HEK293 (cell line): ENCODE results near the gene HDGF.

Source experiments
- CTCF ChIA-PET: fragments of 350-600 bp; formaldehyde crosslinking; extraction: SDS; loops from one replicate; lab custom pipeline; 2021; ENCODE audit warnings: antibody characterized with exemption; lab: Yijun Ruan, JAX
- POLR2A ChIA-PET: fragments of 300-600 bp; formaldehyde crosslinking; extraction: SDS; loops from one replicate; lab custom pipeline; 2020; ENCODE audit warnings: antibody characterized with exemption, inconsistent platforms; lab: Yijun Ruan, JAX
- H3K27ac ChIP-seq: fragments of 200-500 bp; sonication (Bioruptor generic); 2 replicates; pipeline ENCODE4 v1.5.1; 2014; ENCODE audit warnings: low read depth, low read length, control low read depth, inconsistent platforms; ENCODE audit errors: extremely low read depth
- H3K36me3 ChIP-seq, 2 experiments: fragments of 200-500 bp in 1 of 2; sonication (Bioruptor generic) in 1 of 2; 1 replicate in 1 of 2; 2 replicates in 1 of 2; pipeline ENCODE4 v1.5.1; 2014 to 2017; ENCODE audit warnings: inconsistent platforms in 2 of 2, low read length in 2 of 2; ENCODE audit not compliant: control insufficient read depth in 2 of 2, insufficient read depth in 1 of 2
- H3K4me1 ChIP-seq: fragments of 200-500 bp; sonication (Bioruptor generic); 2 replicates; pipeline ENCODE4 v1.5.1; 2014; ENCODE audit warnings: mild to moderate bottlenecking, low read length, inconsistent platforms; ENCODE audit not compliant: control insufficient read depth, insufficient read depth
- H3K4me3 ChIP-seq: 2 replicates; pipeline ENCODE4 v1.5.1; 2011; ENCODE audit warnings: low read depth, mild to moderate bottlenecking, control low read depth, low read length, moderate library complexity
- H3K9me3 ChIP-seq: fragments of 200-500 bp; sonication (Bioruptor generic); 2 replicates; pipeline ENCODE4 v1.5.1; 2014; ENCODE audit warnings: low read depth, low read length, inconsistent platforms; ENCODE audit not compliant: control insufficient read depth, insufficient read depth
- GLIS1 ChIP-seq: fragments of 450-650 bp; formaldehyde crosslinking; IDR thresholded peaks from 2 replicates; pipeline ENCODE4 v1.5.1; 2016; ENCODE audit warnings: missing biosample characterization, missing genetic modification characterization
- IKZF3 ChIP-seq: fragments of 450-650 bp; IDR thresholded peaks from 2 replicates; pipeline ENCODE4 v1.5.0; 2018; ENCODE audit warnings: missing biosample characterization, mild to moderate bottlenecking, missing genetic modification characterization, moderate library complexity
- KLF9 ChIP-seq: fragments of 450-650 bp; formaldehyde crosslinking; IDR thresholded peaks from 2 replicates; pipeline ENCODE4 v1.5.1; 2016; ENCODE audit warnings: missing biosample characterization, missing genetic modification characterization, low read depth
- OSR2 ChIP-seq: fragments of 450-650 bp; formaldehyde crosslinking; IDR thresholded peaks from 2 replicates; pipeline ENCODE4 v1.5.1; 2016; ENCODE audit warnings: missing biosample characterization, missing genetic modification characterization
- PRDM4 ChIP-seq: fragments of 450-650 bp; formaldehyde crosslinking; IDR thresholded peaks from 2 replicates; pipeline ENCODE4 v1.5.1; 2017; ENCODE audit warnings: missing biosample characterization, missing genetic modification characterization
- ZBTB17 ChIP-seq: fragments of 450-650 bp; formaldehyde crosslinking; IDR thresholded peaks from 2 replicates; pipeline ENCODE4 v1.5.1; 2016; ENCODE audit warnings: missing biosample characterization, missing genetic modification characterization
- ZBTB20 ChIP-seq: fragments of 450-650 bp; formaldehyde crosslinking; IDR thresholded peaks from 2 replicates; pipeline ENCODE4 v1.5.1; 2016; ENCODE audit warnings: missing biosample characterization, missing genetic modification characterization
- ZEB2 ChIP-seq: fragments of 450-650 bp; formaldehyde crosslinking; IDR thresholded peaks from 2 replicates; pipeline ENCODE4 v1.5.1; 2016; ENCODE audit warnings: missing biosample characterization, missing genetic modification characterization
- ZFP41 ChIP-seq: fragments of 450-650 bp; formaldehyde crosslinking; IDR thresholded peaks from 2 replicates; pipeline ENCODE4 v1.5.1; 2016; ENCODE audit warnings: missing biosample characterization, missing genetic modification characterization, borderline replicate concordance
- ZIC2 ChIP-seq: fragments of 450-650 bp; formaldehyde crosslinking; IDR thresholded peaks from 2 replicates; pipeline ENCODE4 v1.5.1; 2016; ENCODE audit warnings: missing biosample characterization, missing genetic modification characterization
- ZNF2 ChIP-seq: fragments of 450-650 bp; formaldehyde crosslinking; IDR thresholded peaks from 2 replicates; pipeline ENCODE4 v1.5.1; 2016; ENCODE audit warnings: missing biosample characterization, missing genetic modification characterization
- ZNF24 ChIP-seq: fragments of 450-650 bp; formaldehyde crosslinking; IDR thresholded peaks from 2 replicates; pipeline ENCODE4 v1.5.1; 2016; ENCODE audit warnings: missing biosample characterization, missing genetic modification characterization
- ZNF362 ChIP-seq: fragments of 450-650 bp; formaldehyde crosslinking; IDR thresholded peaks from 2 replicates; pipeline ENCODE4 v1.5.1; 2016; ENCODE audit warnings: missing biosample characterization, missing genetic modification characterization
- ZNF404 ChIP-seq: fragments of 450-650 bp; formaldehyde crosslinking; IDR thresholded peaks from 2 replicates; pipeline ENCODE4 v1.5.1; 2017; ENCODE audit warnings: missing biosample characterization, missing genetic modification characterization
- ZNF426 ChIP-seq: fragments of 450-650 bp; formaldehyde crosslinking; IDR thresholded peaks from 2 replicates; pipeline ENCODE4 v1.5.1; 2017; ENCODE audit warnings: missing biosample characterization, missing genetic modification characterization, mild to moderate bottlenecking, inconsistent platforms, moderate library complexity
- ZNF561 ChIP-seq: fragments of 450-650 bp; IDR thresholded peaks from 2 replicates; pipeline ENCODE4 v1.5.1; 2018; ENCODE audit warnings: missing biosample characterization, missing genetic modification characterization, borderline replicate concordance
- ZNF610 ChIP-seq: fragments of 450-650 bp; formaldehyde crosslinking; IDR thresholded peaks from 2 replicates; pipeline ENCODE4 v1.5.1; 2016; ENCODE audit warnings: missing biosample characterization, missing genetic modification characterization, borderline replicate concordance
- ZNF670 ChIP-seq: fragments of 450-650 bp; formaldehyde crosslinking; IDR thresholded peaks from 2 replicates; pipeline ENCODE4 v1.5.1; 2016; ENCODE audit warnings: missing biosample characterization, missing genetic modification characterization, low read depth
- ZNF843 ChIP-seq: fragments of 450-650 bp; formaldehyde crosslinking; IDR thresholded peaks from 2 replicates; pipeline ENCODE4 v1.5.1; 2016; ENCODE audit warnings: missing biosample characterization, missing genetic modification characterization
- ZSCAN16 ChIP-seq: fragments of 450-650 bp; formaldehyde crosslinking; IDR thresholded peaks from 2 replicates; pipeline ENCODE4 v1.5.1; 2016; ENCODE audit warnings: missing biosample characterization, missing genetic modification characterization
- ZSCAN23 ChIP-seq: fragments of 450-650 bp; formaldehyde crosslinking; IDR thresholded peaks from 2 replicates; pipeline ENCODE4 v1.5.1; 2016; ENCODE audit warnings: missing biosample characterization, missing genetic modification characterization

HDGF gene

DNA sequence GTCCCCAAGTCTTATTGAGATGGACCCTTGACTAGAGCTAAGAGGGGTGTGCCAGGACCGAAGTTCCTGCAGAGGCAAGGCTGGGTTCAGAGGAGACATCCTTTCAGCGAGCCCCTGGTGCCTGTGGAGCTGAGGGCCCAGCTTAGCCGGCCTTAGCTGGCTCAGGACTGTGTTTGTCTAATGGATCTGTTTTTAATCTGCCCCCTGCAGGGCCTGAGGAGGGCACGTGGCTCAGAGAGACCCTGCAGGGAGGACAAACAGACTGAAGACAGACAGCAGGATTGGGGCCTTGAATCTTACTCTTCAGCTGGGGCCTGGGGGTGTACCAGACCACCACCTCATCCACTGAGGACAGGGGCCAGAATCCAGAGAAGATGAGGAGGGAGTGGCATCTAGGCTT is 47.7 kb downstream of the HDGF start:
- H3K9me3 ChIP-seq: no peaks in the 10 kb centered on the region
- no peak overlapping the region for H3K4me3 ChIP-seq
- ChIA-PET CTCF (interaction anchor here (0.7 to 20.2 kb wide), 6 partner anchors 15 to 318 kb away, joined by 3 to 579 read pairs (median 8); no protein-coding TSS in a partner anchor), POLR2A (interaction anchor here (1.5 to 4.9 kb wide), 2 partner anchors 9 to 14 kb away, joined by 7 to 43 read pairs; no protein-coding TSS in a partner anchor)
- H3K27ac ChIP-seq: no peak overlapping the region
- TF ChIP-seq OSR2 (tag by site-specific recombination): peak; percentile 14; the same call in 1 of the 2 replicates
- TF ChIP-seq ZNF610: no peak
- no peak for TF ChIP-seq ZNF426 (tag by site-specific recombination)
- 0 out of 2 replicates have a peak, but pooled peaks have one; percentile 39 for TF ChIP-seq ZNF561 (tag by site-specific recombination)
- TF ChIP-seq ZIC2 (tag by site-specific recombination): peak; percentile 92
- 0 out of 2 replicates have a peak, but pooled peaks have one; percentile 18 for TF ChIP-seq PRDM4
- TF ChIP-seq KLF9: no peak
- peak; percentile 81 for TF ChIP-seq GLIS1
- peak; percentile 48; the same call in 1 of the 2 replicates for TF ChIP-seq ZBTB17 (tag by site-specific recombination)
- peak; percentile 58; the same call in 1 of the 2 replicates for TF ChIP-seq IKZF3
- no peak for TF ChIP-seq ZNF670 (tag by site-specific recombination)
- peaks cover 0 to 26% of the 10 kb centered on the region in 2 experiments; a peak in 1 of 3 replicates for H3K36me3 ChIP-seq
- H3K4me1 ChIP-seq: peaks cover 9% of the 10 kb centered on the region; the same call in 1 of the 2 replicates

DNA sequence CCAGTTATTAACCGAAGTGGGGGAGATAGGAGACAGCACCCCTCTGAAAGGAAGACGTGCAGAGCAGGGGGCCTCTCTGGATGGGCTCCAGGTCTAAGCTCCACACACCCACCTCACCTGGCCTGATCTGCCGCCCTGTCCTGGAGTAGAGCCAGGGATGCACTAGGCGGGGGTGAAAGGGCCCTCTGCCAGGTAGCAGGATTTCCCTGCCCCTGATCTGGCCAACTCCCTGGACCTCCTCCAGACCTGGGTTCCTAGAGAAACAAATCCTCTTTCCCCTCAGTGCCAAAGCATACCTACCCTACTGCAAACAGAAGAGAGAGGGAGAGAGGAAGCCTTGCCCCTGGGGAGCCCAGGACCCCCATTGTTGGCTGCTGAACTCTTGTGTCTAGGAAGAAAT is 48.1 kb downstream of the HDGF start:
- Histone ChIP-seq H3K27ac (no peak overlapping the region), H3K4me3 (no peak overlapping the region), H3K36me3 (peaks cover 0 to 29% of the 10 kb centered on the region in 2 experiments; a peak in 1 of 3 replicates)
- POLR2A ChIA-PET: interaction anchor here (0.5 to 4.9 kb wide), 3 partner anchors 9 to 26 kb away, joined by 4 to 43 read pairs (median 7); partner anchors contain the start of gene NES
- TF ChIP-seq ZNF843 (tag by site-specific recombination) (no peak), ZNF404 (tag by site-specific recombination) (no peak), ZSCAN16 (tag by site-specific recombination) (no peak), ZFP41 (no peak), ZBTB20 (no peak), ZNF2 (tag by site-specific recombination) (no peak), ZBTB17 (tag by site-specific recombination) (no peak), ZNF362 (tag by site-specific recombination) (no peak), ZSCAN23 (tag by site-specific recombination) (no peak), ZEB2 (tag by site-specific recombination) (no peak), ZNF24 (tag by site-specific recombination) (no peak)
- TF ChIP-seq, all 188 proteins: peak for 0
- peaks cover 9% of the 10 kb centered on the region; the same call in 1 of the 2 replicates for H3K4me1 ChIP-seq
- H3K9me3 ChIP-seq: no peaks in the 10 kb centered on the region
- CTCF ChIA-PET: interaction anchor here (0.7 to 20.2 kb wide), 7 partner anchors 14 to 317 kb away, joined by 3 to 579 read pairs (median 4); no protein-coding TSS in a partner anchor
